GM18511 (cell line): ENCODE data around the gene POLN.
"Not testable (repeated sequence)": the region's sequence is repeated elsewhere in the genome, so short reads cannot be mapped to it uniquely, and the experiment has no call there.

Experiments
- ATAC-seq: cut with Tn5 transposase; IDR thresholded peaks from one replicate; pipeline ENCODE4 v1.9.1; 2021; ENCODE audit warnings: mild to moderate bottlenecking, moderate library complexity; ENCODE audit not compliant: unreplicated experiment

Gene POLN

DNA sequence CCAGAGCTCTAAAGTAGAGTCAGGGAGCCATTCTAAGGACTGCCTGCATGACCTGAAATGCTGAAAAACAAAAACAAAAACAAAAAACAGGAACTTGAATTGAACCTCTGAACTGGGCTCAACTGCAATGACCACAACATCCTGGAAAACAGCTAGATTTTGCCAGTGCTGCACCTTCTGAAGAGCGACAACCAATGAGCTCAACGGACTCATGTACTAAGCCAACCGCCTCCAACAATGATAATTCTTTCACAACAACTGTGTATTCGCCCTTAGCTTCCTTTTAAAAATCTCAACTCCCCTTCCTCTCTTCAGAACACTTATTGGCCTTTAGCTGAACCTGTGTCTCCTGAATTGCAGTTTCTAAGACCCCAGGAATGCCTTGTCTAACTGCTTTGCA is 69.8 kb downstream of the POLN start:
- no peak for ATAC-seq

DNA sequence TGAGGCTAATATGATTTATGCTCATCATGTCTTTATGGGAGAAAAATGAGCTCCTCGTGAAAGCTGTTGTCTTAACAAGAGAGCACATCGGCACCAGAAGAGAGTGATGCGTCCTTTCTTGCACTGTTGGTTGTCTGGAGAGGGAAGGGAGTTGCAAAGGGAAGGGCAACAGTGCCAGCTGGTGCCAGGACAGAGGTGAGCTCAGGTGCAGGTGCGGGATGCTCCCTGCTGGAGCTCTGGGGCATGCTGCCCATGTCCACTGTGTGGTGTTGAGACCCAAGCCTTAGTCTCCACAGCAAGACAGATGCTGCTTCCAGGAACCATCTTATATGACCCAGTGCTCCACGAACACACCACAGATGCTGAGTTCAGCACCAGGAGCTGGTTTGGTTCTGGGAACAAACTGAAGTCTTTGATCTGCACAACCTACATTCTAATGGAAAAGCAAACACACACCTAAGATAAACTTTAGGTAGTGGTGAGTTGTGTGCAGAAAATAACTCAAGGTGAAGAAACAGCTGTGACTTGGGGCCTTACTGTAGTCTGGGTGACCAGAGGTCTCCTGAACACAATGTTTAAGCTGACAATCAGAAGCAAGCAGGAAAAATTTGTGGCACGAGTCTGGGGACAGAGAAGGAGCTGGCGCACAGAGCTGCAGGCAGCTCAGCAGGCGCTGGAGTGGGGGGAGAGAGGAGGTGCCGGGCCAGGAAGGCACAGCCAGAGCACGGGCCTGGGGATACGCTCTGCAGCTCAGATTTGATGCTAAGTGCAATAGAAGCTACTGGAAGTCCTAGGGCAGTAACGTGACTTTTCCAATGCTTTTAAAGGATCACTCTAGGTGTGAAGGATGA is 73.2 kb downstream of the POLN start:
- no peak for ATAC-seq

DNA sequence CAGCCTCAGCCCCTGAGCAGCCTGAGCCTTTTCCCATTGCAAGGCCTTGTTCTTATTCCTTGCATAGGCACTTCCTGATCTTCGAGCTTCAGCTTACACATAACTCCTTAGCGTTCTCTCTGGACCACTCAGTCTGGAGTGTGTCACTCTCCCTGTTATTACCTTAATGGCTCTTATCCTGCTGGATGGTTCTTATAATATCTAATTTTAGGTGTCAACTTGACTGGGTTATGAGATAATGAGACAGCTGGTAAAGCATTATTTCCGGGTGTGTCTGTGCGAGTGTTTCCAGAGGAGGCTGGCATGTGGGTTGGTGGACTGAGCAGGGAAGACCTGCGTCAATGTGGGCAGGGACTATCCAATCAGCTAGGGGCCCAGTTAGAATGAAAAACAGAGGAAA is 75.7 kb downstream of the POLN start:
- no peak for ATAC-seq

DNA sequence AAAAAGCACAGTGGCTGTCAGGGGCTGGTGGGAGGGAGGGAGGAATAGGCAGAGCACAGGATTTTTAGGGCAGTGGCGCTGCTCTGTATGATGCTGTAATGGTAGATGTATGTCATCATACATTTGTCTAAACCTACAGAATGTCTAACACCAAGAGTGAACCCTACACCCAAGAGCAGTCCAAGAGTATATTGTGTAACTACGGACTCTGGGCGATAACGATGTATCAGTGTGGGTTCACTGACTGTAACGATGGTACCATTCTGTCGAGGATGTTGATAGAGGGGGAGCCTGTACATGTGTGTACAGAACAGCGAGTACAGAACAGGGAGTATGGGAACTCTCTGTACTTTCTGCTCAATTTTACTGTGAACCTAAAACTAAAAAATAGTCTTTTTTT is 76.5 kb downstream of the POLN start:
- ATAC-seq, result no peak

DNA sequence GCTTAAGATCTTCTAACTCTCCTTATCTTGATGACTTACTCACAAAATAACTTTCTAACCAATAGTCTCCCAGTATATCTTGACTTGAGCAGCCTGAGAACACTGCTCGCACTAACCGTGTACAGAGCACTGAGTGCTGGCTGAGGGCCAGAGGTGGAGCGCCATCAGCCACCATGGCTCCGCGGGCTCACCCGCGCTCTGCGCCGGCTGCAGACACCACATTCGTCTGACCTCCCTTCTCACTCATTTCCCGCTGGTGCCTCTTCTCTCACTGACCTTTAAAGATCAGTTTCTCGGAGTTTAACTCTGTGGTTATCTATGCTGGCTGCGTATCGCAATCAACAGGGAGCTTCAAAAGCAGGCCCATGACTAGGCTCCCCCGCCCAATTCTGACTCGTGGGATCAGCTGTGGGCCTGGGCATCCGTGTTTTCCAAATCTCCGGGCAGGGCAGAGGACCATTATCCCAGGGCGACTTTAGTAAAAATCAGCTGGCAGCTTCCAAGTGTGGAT is 78.6 kb downstream of the POLN start:
- no peak for ATAC-seq

DNA sequence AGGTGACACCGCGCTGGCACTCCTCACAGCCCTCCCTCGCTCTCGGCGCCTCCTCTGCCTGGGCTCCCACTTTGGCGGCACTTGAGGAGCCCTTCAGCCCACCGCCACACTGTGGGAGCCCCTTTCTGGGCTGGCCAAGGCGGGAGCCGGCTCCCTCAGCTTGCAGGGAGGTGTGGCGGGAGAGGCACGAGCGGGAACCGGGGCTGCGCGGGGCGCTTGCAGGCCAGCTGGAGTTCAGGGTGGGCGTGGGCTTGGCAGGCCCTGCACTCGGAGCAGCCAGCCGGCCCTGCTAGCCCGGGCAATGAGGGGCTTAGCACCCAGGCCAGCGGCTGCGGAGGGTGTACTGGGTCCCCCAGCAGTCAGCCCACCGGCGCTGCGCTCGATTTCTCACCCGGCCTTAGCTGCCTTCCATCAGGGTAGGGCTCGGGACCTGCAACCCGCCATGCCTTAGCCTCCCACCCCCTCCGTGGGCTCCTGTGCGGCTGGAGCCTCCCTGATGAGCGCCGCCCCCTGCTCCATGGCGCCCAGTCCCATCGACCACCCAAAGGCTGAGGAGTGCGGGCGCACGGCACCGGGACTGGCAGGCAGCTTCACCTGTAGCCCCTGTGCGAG is 80.7 kb downstream of the POLN start:
- ATAC-seq, result not testable (repeated sequence)

DNA sequence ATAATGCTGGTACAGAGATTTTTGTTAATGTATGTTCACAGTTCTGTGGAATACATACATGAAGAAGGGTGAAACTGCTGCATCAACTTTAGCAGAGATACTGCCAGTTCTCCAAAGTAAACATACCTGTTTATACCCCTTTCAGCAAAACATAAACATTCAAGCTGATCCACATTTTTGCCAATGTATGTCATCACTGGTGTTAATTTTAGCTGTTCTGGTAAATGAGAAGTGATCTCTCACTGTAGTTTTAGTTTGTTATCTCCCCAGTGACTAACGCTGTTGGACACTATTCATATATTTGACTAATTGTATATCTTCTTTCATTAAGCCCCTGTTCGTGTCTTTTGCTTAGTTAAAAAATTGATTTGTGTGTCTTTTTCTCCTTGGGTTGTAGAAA is 82.0 kb downstream of the POLN start:
- no peak for ATAC-seq

DNA sequence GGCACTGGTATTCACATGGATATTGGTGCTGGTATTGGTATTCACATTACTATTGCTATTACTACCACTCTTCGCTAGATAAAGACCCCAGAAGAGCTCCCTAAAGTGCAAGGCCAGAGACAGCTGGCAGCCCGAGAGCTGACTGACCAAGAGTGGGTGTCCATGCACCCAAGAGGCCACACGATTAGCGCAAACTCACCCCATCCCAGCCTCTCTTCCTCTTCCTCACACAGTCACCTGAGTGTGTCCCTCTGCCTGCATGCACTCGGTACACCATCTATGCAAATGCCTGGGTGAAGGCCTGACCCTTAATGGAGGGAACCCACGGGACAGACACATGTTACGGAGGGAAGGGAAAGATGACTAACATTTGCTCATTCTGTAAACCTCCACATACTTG is 86.7 kb downstream of the POLN start:
- no peak for ATAC-seq

DNA sequence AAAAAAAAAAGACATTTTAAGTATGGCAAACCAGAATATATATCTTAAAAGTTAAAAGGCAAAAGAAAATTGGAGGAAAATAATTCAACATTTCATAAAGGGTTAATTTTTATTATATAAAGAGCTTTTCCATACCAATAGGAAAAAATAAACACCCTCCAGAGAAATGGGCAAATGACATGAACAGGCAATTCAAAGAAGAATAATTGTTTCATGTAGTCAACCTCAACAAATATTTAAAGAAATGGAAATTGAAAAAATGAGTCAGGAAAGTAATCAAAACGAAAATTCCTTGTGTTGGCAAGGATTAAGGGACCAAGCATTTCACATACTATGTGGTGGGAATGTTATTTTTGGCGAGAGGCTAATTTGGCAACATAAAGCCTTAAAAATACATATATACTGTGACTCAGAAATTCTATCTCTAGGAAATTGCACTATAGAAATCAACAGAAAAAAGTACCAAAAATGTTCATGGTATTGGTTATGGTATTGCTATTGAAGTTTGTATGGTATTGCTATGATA is 87.6 kb downstream of the POLN start:
- no peak for ATAC-seq

DNA sequence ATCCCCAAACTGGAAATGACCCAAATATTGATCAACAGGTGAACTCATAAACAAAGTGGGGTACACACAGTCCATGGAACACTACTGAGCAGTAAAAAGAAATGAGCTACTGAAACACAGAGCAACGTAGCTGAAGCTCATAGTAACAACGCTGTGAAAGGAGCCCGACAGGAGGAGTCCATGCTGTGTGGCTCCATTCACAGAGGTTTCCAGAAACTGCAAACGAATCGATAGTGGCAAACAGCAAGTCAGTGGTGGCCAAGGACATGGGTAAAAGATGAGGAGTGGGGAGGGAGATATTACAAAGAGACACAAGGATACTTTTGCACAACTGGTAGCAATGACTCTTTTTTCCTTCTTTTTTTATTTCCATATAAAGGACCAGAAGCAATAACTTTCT is 90.4 kb downstream of the POLN start:
- ATAC-seq, result no peak

DNA sequence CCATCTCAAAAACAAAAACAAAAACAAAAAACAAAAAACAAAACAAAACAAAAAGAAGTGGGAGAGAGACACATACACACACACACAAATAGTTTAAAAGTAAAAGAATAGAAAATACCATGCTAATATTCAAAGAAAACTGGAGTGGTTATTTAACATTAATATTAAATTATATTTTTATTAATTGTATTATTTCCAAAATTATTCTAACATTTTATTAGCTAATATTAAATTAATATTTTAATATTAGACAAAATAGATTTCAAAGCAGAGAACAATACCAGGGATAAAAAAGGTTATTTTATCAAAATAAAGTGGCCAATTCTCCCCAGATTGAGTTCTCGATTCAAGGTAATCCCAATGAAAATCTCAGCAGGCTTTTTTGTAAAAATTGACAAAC is 91.8 kb downstream of the POLN start:
- no peak for ATAC-seq

DNA sequence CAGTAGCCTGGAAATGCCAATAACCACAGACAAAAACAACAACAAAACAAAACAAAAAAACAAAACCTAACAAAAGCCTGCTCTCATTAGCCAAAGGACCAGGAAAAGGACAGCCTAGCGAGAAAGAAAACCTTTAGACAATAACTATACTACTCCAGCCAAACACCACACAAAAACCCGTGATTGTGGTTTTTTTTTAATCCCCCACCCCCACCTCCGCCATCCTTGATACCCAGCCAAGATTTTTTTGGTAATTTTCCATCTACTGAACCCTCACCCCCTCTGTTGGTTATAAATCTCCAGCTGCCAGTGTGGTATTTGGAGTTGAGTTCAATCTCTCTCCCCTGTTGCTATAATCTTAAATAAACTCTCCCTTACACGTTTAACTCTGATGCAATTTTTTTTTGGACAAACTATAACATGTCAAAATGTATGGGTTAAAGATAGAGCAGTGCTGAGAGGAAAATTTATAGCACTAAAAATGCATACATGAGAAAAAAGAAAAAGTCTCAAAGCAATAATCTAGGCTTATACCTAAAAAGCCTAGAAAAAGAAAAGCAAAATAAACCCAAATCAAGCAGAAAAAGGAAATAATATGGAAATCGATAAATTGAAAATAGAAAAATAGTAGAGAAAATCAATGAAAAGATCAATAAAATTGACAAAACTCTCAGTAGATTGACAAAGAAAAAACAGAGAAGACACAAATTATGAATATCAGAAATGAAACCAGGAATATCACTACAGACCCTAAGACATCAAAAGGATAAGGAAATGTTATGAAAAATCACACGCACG is 99.1 kb downstream of the POLN start:
- ATAC-seq, result no peak

DNA sequence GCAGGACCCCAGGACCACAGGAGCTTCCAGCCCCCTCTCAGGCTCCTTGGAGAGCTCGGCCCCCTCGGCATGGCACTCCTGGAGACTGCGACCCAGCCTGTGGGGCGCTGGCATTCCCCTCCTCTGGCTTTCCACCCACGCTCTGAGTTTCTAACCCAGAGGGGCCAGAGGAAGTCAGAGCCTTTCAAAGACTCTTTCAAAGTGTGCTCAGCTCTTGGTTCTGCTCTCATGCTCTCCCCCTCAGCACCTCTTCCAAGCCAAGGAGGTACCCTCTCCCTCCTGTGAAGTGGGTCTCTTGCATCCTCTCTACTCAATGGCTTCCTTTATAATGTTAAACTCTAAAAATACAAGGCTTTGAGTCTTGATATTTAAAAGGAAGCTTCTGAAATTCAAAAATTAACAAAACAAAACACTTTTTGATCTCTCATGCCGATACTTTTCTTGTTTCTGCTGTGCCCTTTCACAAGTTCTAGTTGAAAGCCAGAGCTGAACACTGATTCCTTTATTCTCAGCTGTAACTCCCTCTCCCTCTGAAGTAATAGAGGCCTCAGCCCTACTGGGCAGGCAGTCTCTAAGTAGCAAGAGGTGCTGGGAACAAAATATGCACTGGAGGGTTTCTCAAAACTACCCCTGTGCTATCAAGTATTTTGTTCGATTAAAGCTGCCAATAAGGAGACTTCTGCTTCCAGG is 100.0 kb downstream of the POLN start:
- no peak for ATAC-seq

DNA sequence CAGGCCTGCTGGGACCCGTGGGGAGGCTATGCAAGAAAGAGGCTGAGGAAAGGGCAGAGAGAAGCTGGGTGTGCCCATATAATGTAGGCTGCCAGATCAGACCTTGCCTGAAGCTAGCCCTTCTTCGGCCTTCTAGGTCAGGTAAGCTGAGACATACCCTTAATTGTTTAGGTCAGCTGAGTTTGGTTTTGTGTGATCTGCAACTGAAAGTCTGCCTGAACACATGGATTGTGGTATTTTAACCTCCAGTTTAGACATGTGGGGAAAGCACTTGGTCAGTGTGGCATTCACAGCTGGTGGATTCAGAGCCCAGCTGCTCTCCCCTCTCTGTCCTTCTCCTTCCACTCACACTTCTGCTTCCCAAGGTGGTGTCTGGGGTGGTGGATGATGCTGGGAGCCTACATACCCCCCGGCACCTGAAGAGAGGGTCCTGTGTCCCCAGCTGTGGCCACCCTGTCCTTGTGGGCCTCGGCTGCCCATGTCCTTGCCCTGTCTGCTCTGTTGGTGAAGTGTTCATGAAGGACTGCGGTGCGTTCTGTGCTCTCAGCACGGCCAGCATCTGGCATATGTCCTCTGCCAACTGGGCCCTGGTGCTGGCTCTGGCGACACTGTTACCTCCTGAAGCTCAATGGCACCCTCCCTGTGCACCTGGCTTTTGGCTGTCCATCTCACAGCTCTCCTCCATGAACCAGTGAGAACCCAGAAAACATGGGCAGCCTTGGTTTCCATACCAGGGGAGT is 100.7 kb downstream of the POLN start:
- no peak for ATAC-seq

DNA sequence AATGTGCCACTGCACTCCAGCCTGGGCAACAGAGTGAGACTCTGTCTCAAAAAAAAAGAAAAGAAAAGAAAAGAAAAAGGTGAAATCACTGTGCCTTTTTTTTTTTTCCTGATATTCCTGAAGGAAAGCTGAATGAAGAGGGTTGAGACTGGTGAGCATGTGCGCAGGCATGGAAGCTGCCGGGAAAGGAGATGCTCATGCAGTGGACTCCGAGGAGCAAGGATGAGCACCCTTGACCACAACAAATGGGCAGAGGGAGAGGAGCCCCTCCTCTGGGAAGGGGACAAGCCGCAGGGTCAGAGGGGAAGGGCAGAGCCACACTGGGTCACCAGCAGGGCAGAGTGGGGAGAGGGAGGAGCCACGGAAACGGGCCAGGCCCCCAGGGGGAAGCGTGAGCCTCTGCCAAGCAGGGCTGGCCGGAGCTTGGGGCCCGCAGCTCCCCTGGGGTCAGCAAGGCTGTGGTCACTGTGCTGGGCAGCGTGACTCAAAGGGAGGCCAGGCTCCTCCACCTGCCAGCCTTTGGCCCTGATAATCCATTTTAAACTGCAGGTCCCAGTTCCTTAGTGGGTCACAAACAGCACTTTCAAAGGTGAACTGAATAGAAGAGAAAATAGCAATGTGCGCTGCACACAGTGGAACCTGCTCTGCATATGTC is 102.9 kb downstream of the POLN start:
- no peak for ATAC-seq

DNA sequence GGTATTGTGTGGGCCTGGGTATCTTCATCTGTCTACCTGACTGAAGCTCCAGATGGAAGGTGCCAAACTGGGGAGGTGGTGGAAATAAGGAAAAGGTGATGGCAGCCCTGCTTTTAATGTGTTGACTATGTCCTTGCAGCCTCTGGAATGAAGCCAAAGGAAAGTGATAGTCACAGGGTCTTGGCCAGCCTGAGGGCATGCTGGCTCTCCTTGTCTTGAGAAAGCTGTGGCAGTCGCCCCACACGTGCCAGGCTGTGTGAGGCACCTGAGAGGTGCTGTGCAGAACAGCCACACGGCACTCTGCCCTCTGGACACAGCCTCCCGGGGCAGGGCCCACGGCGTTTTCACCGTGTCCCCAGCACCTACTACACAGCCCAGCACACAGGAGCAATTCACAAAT is 105.2 kb downstream of the POLN start:
- no peak for ATAC-seq

DNA sequence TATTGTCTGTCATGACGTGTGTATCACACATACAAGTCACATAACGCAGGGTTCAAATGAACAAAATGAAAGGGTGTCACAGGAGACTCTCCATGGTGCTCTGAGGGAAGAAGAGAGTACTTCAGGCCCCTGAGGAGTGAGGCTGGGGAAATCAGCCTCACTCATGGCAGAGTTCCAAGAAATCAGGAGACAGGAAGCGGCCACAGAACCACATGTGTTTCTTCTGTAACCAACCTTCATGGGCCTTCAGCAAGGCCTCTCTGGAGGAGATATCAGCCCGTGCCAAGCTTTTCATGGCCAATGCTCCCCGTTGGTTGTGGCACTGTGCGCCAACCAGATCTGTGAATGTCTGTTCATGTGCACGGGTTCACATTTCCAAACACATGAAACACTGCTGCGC is 106.8 kb downstream of the POLN start:
- no peak for ATAC-seq

DNA sequence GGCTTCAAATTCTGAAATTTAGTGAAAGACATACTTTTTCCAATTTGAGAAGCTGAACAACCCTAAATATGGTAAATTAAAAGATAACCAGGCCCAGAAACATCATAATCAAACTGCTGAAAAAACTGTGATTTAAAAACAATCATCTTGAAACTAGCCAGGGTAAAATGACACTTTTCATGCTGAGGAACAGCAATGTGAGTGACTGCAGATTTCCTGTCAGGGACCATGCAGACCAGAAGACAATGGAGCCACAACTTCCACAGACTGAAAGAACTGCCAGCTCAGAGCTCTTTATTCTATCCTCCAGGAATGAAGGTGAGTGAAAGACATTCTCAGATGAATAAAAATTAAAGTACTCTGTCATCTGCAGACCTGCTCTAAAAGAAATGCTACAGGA is 109.5 kb downstream of the POLN start:
- no peak for ATAC-seq

DNA sequence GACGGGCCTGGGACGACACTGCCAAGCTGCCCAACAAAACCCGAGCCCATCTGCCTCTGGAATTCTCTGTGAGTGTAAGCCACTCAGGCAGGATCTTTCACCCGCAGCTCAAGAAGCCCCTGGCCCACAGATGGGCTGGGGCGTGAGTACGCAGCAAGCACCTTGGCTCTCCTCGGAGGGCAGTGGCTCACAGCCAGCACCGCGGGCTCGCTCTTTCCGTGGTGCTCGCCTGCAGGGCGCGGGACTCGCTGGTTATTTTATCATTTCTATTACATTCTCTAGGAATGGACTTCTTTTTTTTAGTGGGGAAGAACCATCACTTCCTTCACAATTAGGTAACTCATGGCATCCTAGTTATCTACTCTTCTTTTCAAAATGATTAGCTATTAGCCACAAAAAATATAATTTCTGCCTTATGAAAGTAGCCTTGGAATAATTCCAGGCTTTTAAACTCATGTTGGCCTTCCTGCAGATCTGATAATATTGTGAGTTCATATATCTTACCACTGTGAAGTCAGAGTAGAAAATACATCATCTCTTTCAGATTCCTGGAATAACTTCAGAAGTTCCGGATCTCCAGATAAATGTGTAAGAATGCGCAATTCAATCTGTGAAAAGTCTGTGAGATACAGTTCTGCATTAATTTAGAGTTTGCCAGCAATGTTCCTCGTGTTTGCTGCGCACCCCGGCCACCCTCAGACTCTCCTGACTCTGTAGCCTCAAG is 114.2 kb downstream of the POLN start:
- no peak for ATAC-seq
